Measurements from ENCODE around the gene RNF2.
A peak's percentile ranks its signal among the peaks of the same experiment; 100 is the strongest.

RNF2 gene

DNA sequence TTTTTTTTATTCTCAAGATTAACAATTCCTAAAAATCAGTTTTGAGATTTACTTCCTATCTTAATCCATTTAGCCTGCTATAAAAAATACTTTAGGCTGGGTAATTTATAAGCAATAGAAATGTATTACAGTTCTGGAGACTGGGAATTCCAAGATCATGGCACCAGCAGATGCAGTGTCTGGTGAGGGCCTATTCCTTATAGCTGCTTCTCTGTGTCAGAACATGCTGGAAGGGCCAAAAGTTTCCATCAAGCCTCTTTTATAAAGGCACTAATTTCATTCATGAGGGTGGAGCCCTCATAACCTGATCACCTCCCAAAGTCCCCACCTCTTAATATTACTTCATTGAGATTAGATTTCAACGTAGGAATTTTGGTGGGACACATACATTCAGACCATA, 41.7 kb downstream of the RNF2 start:
- no peak for DNase-seq (ENCODE audit: low read depth)
- H3K4me3 ChIP-seq (replicated peaks; ENCODE audit: low read depth, low read length), result no peak overlapping the region
- TF ChIP-seq, protein P1, sequence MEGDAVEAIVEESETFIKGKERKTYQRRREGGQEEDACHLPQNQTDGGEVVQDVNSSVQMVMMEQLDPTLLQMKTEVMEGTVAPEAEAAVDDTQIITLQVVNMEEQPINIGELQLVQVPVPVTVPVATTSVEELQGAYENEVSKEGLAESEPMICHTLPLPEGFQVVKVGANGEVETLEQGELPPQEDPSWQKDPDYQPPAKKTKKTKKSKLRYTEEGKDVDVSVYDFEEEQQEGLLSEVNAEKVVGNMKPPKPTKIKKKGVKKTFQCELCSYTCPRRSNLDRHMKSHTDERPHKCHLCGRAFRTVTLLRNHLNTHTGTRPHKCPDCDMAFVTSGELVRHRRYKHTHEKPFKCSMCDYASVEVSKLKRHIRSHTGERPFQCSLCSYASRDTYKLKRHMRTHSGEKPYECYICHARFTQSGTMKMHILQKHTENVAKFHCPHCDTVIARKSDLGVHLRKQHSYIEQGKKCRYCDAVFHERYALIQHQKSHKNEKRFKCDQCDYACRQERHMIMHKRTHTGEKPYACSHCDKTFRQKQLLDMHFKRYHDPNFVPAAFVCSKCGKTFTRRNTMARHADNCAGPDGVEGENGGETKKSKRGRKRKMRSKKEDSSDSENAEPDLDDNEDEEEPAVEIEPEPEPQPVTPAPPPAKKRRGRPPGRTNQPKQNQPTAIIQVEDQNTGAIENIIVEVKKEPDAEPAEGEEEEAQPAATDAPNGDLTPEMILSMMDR (IDR thresholded peaks at IDR 0.05; ENCODE audit: low read length, missing control alignments), result no peak

DNA sequence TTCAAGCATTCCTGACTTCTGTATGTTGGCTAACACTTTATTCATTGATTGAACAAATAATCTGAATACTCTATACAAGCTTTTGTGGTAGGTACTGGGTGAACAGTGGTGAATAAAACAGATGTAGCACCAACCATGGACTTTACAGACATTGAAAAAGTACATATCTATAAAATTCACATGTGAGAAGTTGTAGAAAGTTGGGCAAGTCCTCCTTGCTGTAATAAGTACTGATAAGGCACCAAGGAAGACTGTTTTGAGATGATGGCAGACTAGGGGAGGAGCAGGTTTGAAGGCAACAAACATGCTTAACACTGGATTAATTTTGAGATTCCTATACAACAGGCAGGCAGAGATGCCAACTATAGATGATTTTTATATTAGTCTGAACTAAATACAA, 42.4 kb downstream of the RNF2 start:
- no peak overlapping the region for H3K4me3 ChIP-seq (replicated peaks; ENCODE audit: low read depth, low read length)
- TF ChIP-seq, protein P1 (IDR thresholded peaks at IDR 0.05; ENCODE audit: low read length, missing control alignments), result no peak
- no peak for DNase-seq (ENCODE audit: low read depth)

- no peak for DNase-seq (ENCODE audit: low read depth)
- TF ChIP-seq, protein P1 (IDR thresholded peaks at IDR 0.05; ENCODE audit: low read length, missing control alignments), result no peak
- H3K4me3 ChIP-seq (replicated peaks; ENCODE audit: low read depth, low read length), result no peak overlapping the region
Measured at GRCh38 chr1:185091480-185091879, 46.1 kb downstream of the RNF2 start.

DNA sequence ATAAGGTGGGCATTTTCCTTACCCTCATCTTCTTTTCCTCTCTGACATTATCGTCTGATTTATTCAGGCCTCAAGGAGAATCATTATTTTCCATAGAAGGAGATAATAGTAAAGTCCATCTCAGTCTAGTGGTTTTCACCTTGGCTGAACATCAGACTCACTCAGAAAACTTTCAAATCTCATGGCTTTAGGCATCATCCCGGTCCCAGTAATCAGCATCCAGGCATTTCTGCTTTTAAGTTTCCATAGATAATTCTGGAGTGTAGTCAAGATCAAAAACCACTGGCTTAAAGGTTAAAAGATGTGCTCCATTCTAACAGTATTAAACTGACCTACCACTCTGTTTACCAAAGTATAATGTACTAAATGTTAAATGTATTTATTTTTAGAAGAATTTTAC, 49.4 kb downstream of the RNF2 start:
- DNase-seq (ENCODE audit: low read depth), result no peak
- TF ChIP-seq, protein P1 (IDR thresholded peaks at IDR 0.05; ENCODE audit: low read length, missing control alignments), result no peak
- H3K4me3 ChIP-seq (replicated peaks; ENCODE audit: low read depth, low read length), result no peak overlapping the region

DNA sequence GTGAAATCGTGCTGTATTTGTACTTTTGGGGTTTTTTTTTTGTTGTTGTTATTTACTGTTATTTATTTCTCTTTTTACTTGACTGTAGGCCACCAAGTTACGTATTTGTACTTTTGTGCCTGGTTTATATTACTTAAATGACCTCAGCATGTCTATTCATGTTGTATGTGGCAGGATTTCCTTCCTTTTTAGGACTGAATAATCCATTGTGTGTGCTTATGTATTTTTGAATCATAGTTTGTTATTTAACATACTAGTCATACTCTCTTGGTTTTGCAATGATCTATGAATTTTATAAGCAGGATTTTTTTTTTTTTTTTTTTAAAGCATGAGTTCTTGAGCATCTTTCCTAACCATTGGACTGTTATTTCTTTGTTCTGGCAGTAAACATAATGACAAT, 51.2 kb downstream of the RNF2 start:
- TF ChIP-seq, protein P1 (IDR thresholded peaks at IDR 0.05; ENCODE audit: low read length, missing control alignments), result no peak
- H3K4me3 ChIP-seq (replicated peaks; ENCODE audit: low read depth, low read length), result no peak overlapping the region
- DNase-seq (ENCODE audit: low read depth), result peak; percentile 48

DNA sequence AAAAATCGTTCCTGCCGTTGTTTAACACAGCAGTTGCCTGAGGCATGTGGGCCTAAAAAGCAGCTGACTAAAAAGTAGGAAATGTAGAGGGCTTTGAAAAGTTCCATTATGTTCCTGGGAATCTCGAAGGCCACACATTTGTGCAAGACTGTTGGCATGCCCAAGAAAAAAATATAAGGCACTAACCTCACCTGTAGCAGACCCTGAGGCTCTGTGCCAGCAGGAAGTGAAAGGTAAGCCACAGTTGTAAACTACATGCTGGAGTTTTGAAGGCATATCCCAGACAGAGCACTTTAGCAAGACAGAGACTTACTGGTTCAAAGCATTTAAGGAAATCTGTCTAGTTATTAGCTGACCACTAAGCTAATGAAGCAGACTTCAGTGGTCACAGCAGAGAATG, 58.7 kb downstream of the RNF2 start:
- TF ChIP-seq, protein P1 (IDR thresholded peaks at IDR 0.05; ENCODE audit: low read length, missing control alignments), result no peak
- DNase-seq (ENCODE audit: low read depth), result no peak
- H3K4me3 ChIP-seq (replicated peaks; ENCODE audit: low read depth, low read length), result no peak overlapping the region

- TF ChIP-seq, protein P1 (IDR thresholded peaks at IDR 0.05; ENCODE audit: low read length, missing control alignments), result no peak
- no peak for DNase-seq (ENCODE audit: low read depth)
- no peak overlapping the region for H3K4me3 ChIP-seq (replicated peaks; ENCODE audit: low read depth, low read length)
Measured at GRCh38 chr1:185105121-185105520, 59.8 kb downstream of the RNF2 start.

Data from fibroblast of pulmonary artery (primary cell).